Transverse colon (tissue), 3 donors: Measurements from ENCODE around the gene PRB2.

Experiments used
- CTCF ChIP-seq, 5 experiments: fragments of 200-600 bp in 3 of 5; fragments of 450-650 bp in 2 of 5; sonication (generic) in 3 of 5; IDR thresholded peaks; 1 replicate in 2 of 5; 2 replicates in 3 of 5; pipeline ENCODE4 v1.5.1; 2016 to 2017; ENCODE audit warnings: antibody characterized with exemption in 5 of 5, inconsistent platforms in 3 of 5, mild to moderate bottlenecking in 2 of 5, moderate library complexity in 1 of 5
- EP300 ChIP-seq: sonication (generic); formaldehyde crosslinking; IDR thresholded peaks from one replicate; pipeline ENCODE4 v1.6.1; 2017; ENCODE audit warnings: antibody characterized with exemption, low read depth
- POLR2A ChIP-seq: fragments of 450-650 bp; IDR thresholded peaks from one replicate; pipeline ENCODE4 v1.6.1; 2016; ENCODE audit warnings: antibody characterized with exemption, mild to moderate bottlenecking, moderate library complexity

DNA sequence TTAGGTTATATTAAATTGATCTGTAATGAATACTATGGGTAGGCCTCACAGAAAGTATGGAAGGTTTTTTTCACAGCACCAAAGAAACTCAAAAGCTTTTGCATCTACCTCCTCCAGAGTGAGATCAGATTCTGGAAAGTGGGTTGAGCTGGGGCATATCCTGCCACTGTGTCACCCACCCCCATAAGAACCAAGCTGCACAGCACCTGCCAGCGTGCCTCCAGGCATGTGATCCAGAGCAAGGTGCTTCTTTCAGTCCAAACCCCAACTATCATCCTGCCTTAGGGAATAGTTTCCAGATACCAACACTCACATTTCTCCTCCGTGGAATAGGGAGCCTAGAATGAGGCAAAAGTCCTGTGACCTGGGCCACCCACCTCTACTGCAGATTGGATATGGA, 42.6 kb upstream of the PRB2 start:
- TF ChIP-seq POLR2A (no peak), EP300 (no peak), CTCF (IDR thresholded peaks at IDR 0.05) (no peak)
